H1 (cell line): ENCODE measurements around the gene SLCO2A1. TPM values are rescaled to one million over a fixed set of nuclear protein-coding genes. Genes with fewer than 3 reads are reported as not detected.

ENCODE experiments used
- CTCF ChIA-PET: fragments of 300-600 bp; sonication (Branson Sonifier 250); formaldehyde crosslinking; loops from one replicate; lab custom pipeline; 2021; ENCODE audit not compliant: partially characterized antibody; lab: Charles Lee
- POLR2A ChIA-PET: fragments of 300-600 bp; sonication (Branson Sonifier 250); formaldehyde crosslinking; loops from one replicate; lab custom pipeline; 2021; ENCODE audit warnings: inconsistent platforms; ENCODE audit not compliant: partially characterized antibody; lab: Charles Lee
- DNase-seq, 2 experiments: peaks; one replicate each; pipeline versions ENCODE4 v3.0.0 to v3.0.0-alpha.2; 2010 to 2022; ENCODE audit warnings: low spot score in 2 of 2, low read depth in 1 of 2, mixed read lengths in 1 of 2
- FAIRE-seq: peaks from 2 replicates; lab custom pipeline; 2011; peaks lifted over from hg19 to GRCh38; lab: Jason Lieb, UNC
- H2AFZ ChIP-seq: 2 replicates; pipeline ENCODE4 v1.8.1; 2012; ENCODE audit warnings: low read length, inconsistent platforms
- H2AK5ac ChIP-seq: 2 replicates; pipeline ENCODE4 v1.6.1; 2013; ENCODE audit warnings: low read depth, low read length
- H2BK120ac ChIP-seq: replicated peaks from 2 replicates; pipeline ENCODE3; 2013; ENCODE audit warnings: low read depth, low read length, inconsistent platforms
- H2BK12ac ChIP-seq: 2 replicates; pipeline ENCODE4 v1.6.1; 2013; ENCODE audit warnings: low read depth, low read length
- H2BK15ac ChIP-seq: 2 replicates; pipeline ENCODE4 v1.6.1; 2013; ENCODE audit warnings: low read length
- H2BK20ac ChIP-seq: 2 replicates; pipeline ENCODE4 v1.6.1; 2013; ENCODE audit warnings: low read length
- H2BK5ac ChIP-seq: 2 replicates; pipeline ENCODE4 v1.6.1; 2013; ENCODE audit warnings: low read depth, low read length
- H3K14ac ChIP-seq: 2 replicates; pipeline ENCODE4 v1.6.1; 2013; ENCODE audit warnings: inconsistent platforms; ENCODE audit not compliant: insufficient read length
- H3K18ac ChIP-seq: 2 replicates; pipeline ENCODE4 v1.6.1; 2013; ENCODE audit warnings: low read length; ENCODE audit errors: extremely low read depth
- H3K23ac ChIP-seq: 2 replicates; pipeline ENCODE4 v1.6.1; 2013; ENCODE audit warnings: inconsistent platforms; ENCODE audit not compliant: insufficient read length
- H3K23me2 ChIP-seq: 2 replicates; pipeline ENCODE4 v1.6.1; 2013; ENCODE audit warnings: low read depth, low read length
- H3K27ac ChIP-seq: 2 replicates; pipeline ENCODE4 v1.6.1; 2011; ENCODE audit warnings: low read depth, low read length, inconsistent platforms
- H3K27me3 ChIP-seq, 4 experiments: replicated peaks in 1 of 4; 1 replicate in 1 of 4; 2 replicates in 3 of 4; pipeline versions ENCODE4 v1.6.1 to v1.8.1; 2011 to 2013; ENCODE audit warnings: low read length in 3 of 4, mild to moderate bottlenecking in 3 of 4, inconsistent platforms in 2 of 4, mixed read lengths in 2 of 4, moderate library complexity in 1 of 4; ENCODE audit not compliant: control insufficient read depth in 3 of 4, insufficient read depth in 3 of 4; ENCODE audit errors: extremely low read depth in 1 of 4
- H3K36me3 ChIP-seq, 4 experiments: 2 replicates each; pipeline versions ENCODE4 v1.6.1 to v1.8.1; 2011 to 2013; ENCODE audit warnings: mild to moderate bottlenecking in 4 of 4, low read length in 3 of 4, moderate library complexity in 2 of 4, control low read depth in 1 of 4, inconsistent platforms in 1 of 4; ENCODE audit not compliant: insufficient read depth in 4 of 4, control insufficient read depth in 2 of 4
- H3K4ac ChIP-seq: replicated peaks from 2 replicates; pipeline ENCODE3; 2013; ENCODE audit warnings: low read length, low read depth, mixed read lengths, inconsistent platforms; ENCODE audit not compliant: insufficient read length
- H3K4me1 ChIP-seq, 4 experiments: replicated peaks in 1 of 4; 1 replicate in 1 of 4; 2 replicates in 3 of 4; pipeline versions ENCODE4 v1.6.1 to v1.8.1; 2011 to 2013; ENCODE audit warnings: low read length in 3 of 4, inconsistent platforms in 2 of 4, mixed read lengths in 1 of 4; ENCODE audit not compliant: insufficient read depth in 4 of 4, control insufficient read depth in 3 of 4
- H3K4me2 ChIP-seq, 2 experiments: 2 replicates each; pipeline versions ENCODE4 v1.6.1 to v1.8.1; 2011 to 2013; ENCODE audit warnings: low read depth in 2 of 2, low read length in 2 of 2, control low read depth in 1 of 2, inconsistent platforms in 1 of 2, mild to moderate bottlenecking in 1 of 2; ENCODE audit not compliant: insufficient read depth in 1 of 2
- H3K4me3 ChIP-seq, 4 experiments: fragments of 200-600, 300-600 bp in 1 of 4; sonication (generic), shearing (Covaris generic), sonication (Bioruptor Twin) in 1 of 4; 2 replicates each; pipeline versions ENCODE4 v1.5.1 to v1.8.1; 2011 to 2016; ENCODE audit warnings: low read length in 4 of 4, low read depth in 3 of 4, control low read depth in 2 of 4, inconsistent platforms in 2 of 4, mild to moderate bottlenecking in 2 of 4, mixed read lengths in 1 of 4, moderate library complexity in 1 of 4; ENCODE audit not compliant: insufficient read depth in 2 of 4; ENCODE audit errors: extremely low read depth in 1 of 4
- H3K56ac ChIP-seq: replicated peaks from 2 replicates; pipeline ENCODE3; 2013; ENCODE audit warnings: low read depth, mild to moderate bottlenecking, mixed read lengths, low read length, inconsistent platforms; ENCODE audit not compliant: insufficient read length
- H3K79me1 ChIP-seq: 2 replicates; pipeline ENCODE4 v1.6.1; 2013; ENCODE audit warnings: low read depth, low read length, control low read depth
- H3K79me2 ChIP-seq, 2 experiments: 2 replicates each; pipeline versions ENCODE4 v1.6.1 to v1.8.1; 2012 to 2013; ENCODE audit warnings: low read length in 2 of 2, mild to moderate bottlenecking in 2 of 2, inconsistent platforms in 1 of 2; ENCODE audit not compliant: insufficient read depth in 2 of 2, control insufficient read depth in 1 of 2
- H3K9ac ChIP-seq, 4 experiments: replicated peaks in 1 of 4; 1 replicate in 1 of 4; 2 replicates in 3 of 4; pipeline versions ENCODE4 v1.6.1 to v1.8.1; 2011 to 2013; ENCODE audit warnings: low read depth in 3 of 4, low read length in 3 of 4, control low read depth in 2 of 4, mild to moderate bottlenecking in 2 of 4, moderate library complexity in 2 of 4, inconsistent platforms in 1 of 4; ENCODE audit errors: extremely low read depth in 1 of 4
- H3K9me3 ChIP-seq, 2 experiments: 2 replicates each; pipeline versions ENCODE4 v1.6.1 to v1.8.1; 2012 to 2013; ENCODE audit warnings: mild to moderate bottlenecking in 2 of 2, moderate library complexity in 2 of 2, control low read depth in 1 of 2, inconsistent platforms in 1 of 2, low read depth in 1 of 2, low read length in 1 of 2, mixed read lengths in 1 of 2; ENCODE audit not compliant: insufficient read depth in 2 of 2
- H4K20me1 ChIP-seq, 2 experiments: replicated peaks in 1 of 2; 2 replicates each; pipeline versions ENCODE3 to v1.8.1; 2011 to 2013; ENCODE audit warnings: inconsistent platforms in 2 of 2, low read length in 2 of 2, mild to moderate bottlenecking in 1 of 2; ENCODE audit not compliant: insufficient read depth in 2 of 2, control insufficient read depth in 1 of 2
- H4K5ac ChIP-seq: 2 replicates; pipeline ENCODE4 v1.6.1; 2013; ENCODE audit warnings: low read length, low read depth, mixed read lengths, inconsistent platforms; ENCODE audit not compliant: insufficient read length
- H4K8ac ChIP-seq: 2 replicates; pipeline ENCODE4 v1.8.0; 2013; ENCODE audit warnings: mild to moderate bottlenecking, moderate library complexity, low read length, inconsistent platforms; ENCODE audit not compliant: insufficient read depth; ENCODE audit errors: extremely low read depth
- H4K91ac ChIP-seq: replicated peaks from 2 replicates; pipeline ENCODE3; 2013; ENCODE audit warnings: low read length, mixed read lengths, inconsistent platforms; ENCODE audit not compliant: insufficient read length
- BACH1 ChIP-seq: IDR thresholded peaks from 2 replicates; pipeline ENCODE4 v1.6.1; 2012; ENCODE audit warnings: low read length, improper control_type of control experiment
- EZH2 ChIP-seq: fragments of 200-600 bp; sonication (generic); IDR thresholded peaks from 2 replicates; pipeline ENCODE4 v1.7.1; 2012; ENCODE audit warnings: low read depth, mild to moderate bottlenecking, moderate library complexity, low read length, inconsistent platforms; ENCODE audit not compliant: severe bottlenecking
- FOSL1 ChIP-seq: IDR thresholded peaks from 2 replicates; pipeline ENCODE4 v1.6.1; 2011; ENCODE audit warnings: mild to moderate bottlenecking, low read depth, low read length, moderate library complexity; ENCODE audit not compliant: insufficient read depth
- GABPA ChIP-seq: IDR thresholded peaks from 2 replicates; pipeline ENCODE4 v1.6.1; 2011; ENCODE audit warnings: mild to moderate bottlenecking, low read length, moderate library complexity, borderline replicate concordance; ENCODE audit not compliant: insufficient read depth
- GTF2F1 ChIP-seq: IDR thresholded peaks from 2 replicates; pipeline ENCODE4 v1.6.1; 2012; ENCODE audit warnings: low read depth, low read length, improper control_type of control experiment, borderline replicate concordance
- JUN ChIP-seq: IDR thresholded peaks from 2 replicates; pipeline ENCODE4 v1.6.1; 2011; ENCODE audit warnings: low read depth, mild to moderate bottlenecking, improper control_type of control experiment, low read length
- MAFK ChIP-seq: IDR thresholded peaks from 2 replicates; pipeline ENCODE4 v1.6.1; 2012; ENCODE audit warnings: low read depth, mild to moderate bottlenecking, improper control_type of control experiment, low read length
- NRF1 ChIP-seq: IDR thresholded peaks from 2 replicates; pipeline ENCODE4 v1.6.1; 2011; ENCODE audit warnings: mild to moderate bottlenecking, low read depth, low read length, improper control_type of control experiment
- RFX5 ChIP-seq: IDR thresholded peaks from 2 replicates; pipeline ENCODE4 v1.6.1; 2011; ENCODE audit warnings: low read depth, low read length, improper control_type of control experiment, borderline replicate concordance
- RXRA ChIP-seq: IDR thresholded peaks from 2 replicates; pipeline ENCODE4 v1.6.1; 2011; ENCODE audit warnings: low read depth, mild to moderate bottlenecking, low read length, moderate library complexity; ENCODE audit not compliant: insufficient read depth
- SP1 ChIP-seq: IDR thresholded peaks from 2 replicates; pipeline ENCODE4 v1.6.1; 2011; ENCODE audit warnings: low read depth, low read length
- TAF1 ChIP-seq: IDR thresholded peaks from 2 replicates; pipeline ENCODE4 v1.6.1; 2011; ENCODE audit warnings: mild to moderate bottlenecking, low read depth, low read length
- WGBS, 2 experiments: shearing (Covaris generic) in 1 of 2; methylation state at CpG; one replicate each; pipeline versions ENCODE4 v1.1.6 to v1.1.7; 2013 to 2015; ENCODE audit warnings: low lambda C conversion rate in 2 of 2, mixed read lengths in 2 of 2, inconsistent platforms in 1 of 2, low coverage in 1 of 2, missing lambda C conversion rate in 1 of 2; ENCODE audit not compliant: insufficient replicate concordance in 2 of 2, insufficient coverage in 1 of 2, insufficient read length in 1 of 2; ENCODE audit errors: extremely low coverage in 1 of 2, missing lambda C conversion rate in 1 of 2; 5-methylcytosine and 5-hydroxymethylcytosine counted together
- polyA plus RNA-seq, 7 experiments: library from polyadenylated mRNA; depleted of rRNA in 3 of 7; stranded (reverse) in 5 of 7; unstranded in 2 of 7; fragments of >200 nt in 5 of 7; fragments of 200-250 nt in 2 of 7; gene quantifications; 1 replicate in 5 of 7; 2 replicates in 1 of 7; 4 replicates in 1 of 7; pipeline versions ENCODE4 v1.2.1 to v1.2.3, GENCODE V29; 2011 to 2013; ENCODE audit warnings: missing spikeins in 2 of 7, mixed read lengths in 2 of 7
- total RNA-seq: library from RNA; stranded (reverse); fragmentation: NEBNext Ultra II Directional; extraction: Animal tissue kit (Norgen Biotek cat#: 25700); gene quantifications from 2 replicates; pipeline ENCODE4 v1.2.1, GENCODE V29; 2021
- TF ChIP-seq, protein P1 (sequence below): IDR thresholded peaks from 2 replicates; pipeline ENCODE4 v1.6.1; 2012; ENCODE audit warnings: low read length, inconsistent platforms

Gene SLCO2A1
- total and polyA plus RNA-seq, 2 of the 8 experiments (the other 6 are each of a cell fraction or from before 2014, with no cell fraction given) = 1.1 to 2.3 TPM

DNA sequence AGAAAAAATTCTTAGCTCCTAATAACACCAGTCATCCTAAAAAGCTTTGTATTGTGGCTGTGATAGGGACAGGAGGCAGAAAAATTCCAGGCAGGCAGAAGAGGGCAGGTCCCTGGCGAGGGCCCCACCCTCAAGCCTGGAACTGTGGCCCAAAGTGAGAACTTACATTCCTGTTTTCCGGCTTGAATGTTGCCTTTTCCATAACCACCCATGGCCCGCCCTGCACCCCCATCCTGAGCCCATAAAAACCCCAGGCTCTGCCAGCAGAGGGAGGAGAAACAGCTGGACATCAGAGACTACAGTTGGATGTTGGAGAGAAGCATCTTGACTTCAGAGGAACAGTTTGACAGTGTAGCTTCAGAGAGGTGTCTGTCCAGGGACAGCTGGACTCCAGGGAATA lies 37.3 kb downstream of the SLCO2A1 start:
- no peak for DNase-seq
- Histone ChIP-seq H3K79me1 (no peaks in the 10 kb centered on the region), H3K79me2 (no peaks in the 10 kb centered on the region), H4K91ac (no peak overlapping the region), H2AFZ (no peak overlapping the region), H3K23ac (no peak overlapping the region), H2BK5ac (no peak overlapping the region), H4K5ac (no peak overlapping the region), H2BK15ac (no peak overlapping the region), H2BK20ac (no peak overlapping the region), H3K18ac (no peak overlapping the region), H3K36me3 (no peaks in the 10 kb centered on the region), H3K4me2 (no peak overlapping the region), H4K8ac (no peak overlapping the region), H4K20me1 (no peaks in the 10 kb centered on the region), H2BK12ac (no peak overlapping the region), H3K14ac (no peak overlapping the region), H3K27ac (no peak overlapping the region), H3K4me3 (no peak overlapping the region), H2AK5ac (no peak overlapping the region), H3K4ac (no peak overlapping the region), H2BK120ac (no peak overlapping the region), H3K27me3 (peaks cover 0 to 4% (median 0%) of the 10 kb centered on the region in 4 experiments; a peak in 2 of 7 replicates), H3K9me3 (no peaks in the 10 kb centered on the region), H3K23me2 (no peaks in the 10 kb centered on the region), H3K9ac (no peak overlapping the region), H3K56ac (no peak overlapping the region), H3K4me1 (peaks cover 3 to 17% (median 10%) of the 10 kb centered on the region in 4 experiments; a peak in 6 of 7 replicates)
- no peak for FAIRE-seq
- CTCF ChIA-PET = interaction anchor here (0.6 to 2.0 kb wide), 7 partner anchors 22 to 190 kb away, joined by 3 to 7 read pairs (median 4); no protein-coding TSS in a partner anchor
- 86% methylated on average over 3 of the region's 3 CpGs; no CpG with 5 or more reads in 1 of the 2 experiments for WGBS, 2 experiments
- POLR2A ChIA-PET = interaction anchor here (1.2 to 1.3 kb wide), 2 partner anchors 16 to 34 kb away, joined by 4 to 5 read pairs; no protein-coding TSS in a partner anchor
- TF ChIP-seq GTF2F1 = no peak
- TF ChIP-seq EZH2 = no peak
- no peak for TF ChIP-seq NRF1
- TF ChIP-seq TAF1 = no peak
- no peak for TF ChIP-seq RXRA
- no peak for TF ChIP-seq GABPA
- TF ChIP-seq, protein P1, sequence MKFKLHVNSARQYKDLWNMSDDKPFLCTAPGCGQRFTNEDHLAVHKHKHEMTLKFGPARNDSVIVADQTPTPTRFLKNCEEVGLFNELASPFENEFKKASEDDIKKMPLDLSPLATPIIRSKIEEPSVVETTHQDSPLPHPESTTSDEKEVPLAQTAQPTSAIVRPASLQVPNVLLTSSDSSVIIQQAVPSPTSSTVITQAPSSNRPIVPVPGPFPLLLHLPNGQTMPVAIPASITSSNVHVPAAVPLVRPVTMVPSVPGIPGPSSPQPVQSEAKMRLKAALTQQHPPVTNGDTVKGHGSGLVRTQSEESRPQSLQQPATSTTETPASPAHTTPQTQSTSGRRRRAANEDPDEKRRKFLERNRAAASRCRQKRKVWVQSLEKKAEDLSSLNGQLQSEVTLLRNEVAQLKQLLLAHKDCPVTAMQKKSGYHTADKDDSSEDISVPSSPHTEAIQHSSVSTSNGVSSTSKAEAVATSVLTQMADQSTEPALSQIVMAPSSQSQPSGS = no peak
- TF ChIP-seq RFX5 = no peak
- TF ChIP-seq MAFK = no peak
- no peak for TF ChIP-seq SP1
- no peak for TF ChIP-seq BACH1
- TF ChIP-seq FOSL1 = no peak
- TF ChIP-seq JUN = no peak
